ENCODE data around the gene PIH1D1.

PIH1D1 gene

DNA sequence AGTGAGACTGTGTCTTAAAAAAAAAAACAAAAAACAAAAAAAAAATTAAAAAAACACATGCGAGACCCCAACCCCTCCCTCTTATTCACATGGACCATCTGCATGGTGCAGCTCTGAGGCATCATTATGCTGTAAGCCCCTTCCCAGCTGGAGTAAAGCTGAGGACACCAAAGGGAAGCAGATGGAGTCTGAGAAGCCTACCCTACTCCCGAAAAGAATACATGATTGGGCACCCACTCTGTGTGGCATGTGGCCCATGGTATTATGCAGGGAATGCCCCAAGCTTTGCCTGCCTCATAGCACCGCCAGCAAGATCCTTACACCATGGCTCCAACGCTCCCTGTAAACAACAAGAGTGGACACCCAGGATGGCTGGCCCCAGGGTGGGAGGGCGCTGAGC lies 33.1 kb downstream of the PIH1D1 start:
- DNase-seq (ENCODE audit: low read depth): no peak
- TF ChIP-seq, protein P1, sequence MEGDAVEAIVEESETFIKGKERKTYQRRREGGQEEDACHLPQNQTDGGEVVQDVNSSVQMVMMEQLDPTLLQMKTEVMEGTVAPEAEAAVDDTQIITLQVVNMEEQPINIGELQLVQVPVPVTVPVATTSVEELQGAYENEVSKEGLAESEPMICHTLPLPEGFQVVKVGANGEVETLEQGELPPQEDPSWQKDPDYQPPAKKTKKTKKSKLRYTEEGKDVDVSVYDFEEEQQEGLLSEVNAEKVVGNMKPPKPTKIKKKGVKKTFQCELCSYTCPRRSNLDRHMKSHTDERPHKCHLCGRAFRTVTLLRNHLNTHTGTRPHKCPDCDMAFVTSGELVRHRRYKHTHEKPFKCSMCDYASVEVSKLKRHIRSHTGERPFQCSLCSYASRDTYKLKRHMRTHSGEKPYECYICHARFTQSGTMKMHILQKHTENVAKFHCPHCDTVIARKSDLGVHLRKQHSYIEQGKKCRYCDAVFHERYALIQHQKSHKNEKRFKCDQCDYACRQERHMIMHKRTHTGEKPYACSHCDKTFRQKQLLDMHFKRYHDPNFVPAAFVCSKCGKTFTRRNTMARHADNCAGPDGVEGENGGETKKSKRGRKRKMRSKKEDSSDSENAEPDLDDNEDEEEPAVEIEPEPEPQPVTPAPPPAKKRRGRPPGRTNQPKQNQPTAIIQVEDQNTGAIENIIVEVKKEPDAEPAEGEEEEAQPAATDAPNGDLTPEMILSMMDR (IDR thresholded peaks at IDR 0.05; ENCODE audit: insufficient read depth, low read depth, low read length, missing control alignments): no peak
- H3K4me3 ChIP-seq (ENCODE audit: low read length): no peak overlapping the region

DNA sequence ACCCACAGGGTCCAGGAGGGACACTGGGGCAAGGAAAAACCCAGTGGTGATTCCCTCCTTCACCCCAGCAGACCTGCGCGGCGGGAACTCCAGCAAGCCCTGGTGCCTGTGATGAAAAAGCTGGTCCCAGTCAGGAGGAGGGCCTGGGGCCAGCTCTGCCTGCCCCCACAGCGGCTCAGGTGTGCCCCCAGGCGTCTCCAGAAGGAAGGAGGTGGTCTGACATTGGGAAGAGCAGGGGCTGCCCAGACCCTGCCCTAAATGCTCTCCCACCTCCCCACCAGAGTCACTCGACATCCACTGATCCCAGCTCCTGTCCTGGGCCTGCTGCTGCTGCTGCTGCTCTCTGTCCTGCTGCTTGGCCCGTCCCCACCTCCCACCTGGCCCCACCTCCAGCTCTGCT lies 34.5 kb downstream of the PIH1D1 start:
- TF ChIP-seq, protein P1 (IDR thresholded peaks at IDR 0.05; ENCODE audit: insufficient read depth, low read depth, low read length, missing control alignments): no peak
- no peak overlapping the region for H3K4me3 ChIP-seq (ENCODE audit: low read length)
- DNase-seq (ENCODE audit: low read depth): no peak

DNA sequence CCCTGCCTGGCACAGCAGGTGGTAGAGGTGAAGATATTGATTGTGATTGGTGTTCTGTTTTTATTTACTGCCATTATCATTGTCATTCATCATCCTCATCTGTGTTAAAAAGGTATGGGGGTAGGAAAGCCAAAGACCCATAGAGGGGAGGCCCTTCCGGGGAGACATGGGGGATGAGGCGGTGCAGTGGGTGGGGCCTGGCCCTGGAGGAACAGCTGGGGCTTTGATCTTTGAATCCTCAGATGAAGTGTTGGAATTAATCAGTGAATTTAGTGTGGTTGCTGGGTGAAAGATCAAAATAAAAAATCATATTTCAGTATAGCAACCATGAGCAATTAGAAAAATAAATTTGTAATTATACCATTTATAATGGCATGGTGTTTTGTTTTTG lies 35.8 kb downstream of the PIH1D1 start:
- no peak overlapping the region for H3K4me3 ChIP-seq (ENCODE audit: low read length)
- DNase-seq (ENCODE audit: low read depth): no peak
- TF ChIP-seq, protein P1 (IDR thresholded peaks at IDR 0.05; ENCODE audit: insufficient read depth, low read depth, low read length, missing control alignments): no peak

DNA sequence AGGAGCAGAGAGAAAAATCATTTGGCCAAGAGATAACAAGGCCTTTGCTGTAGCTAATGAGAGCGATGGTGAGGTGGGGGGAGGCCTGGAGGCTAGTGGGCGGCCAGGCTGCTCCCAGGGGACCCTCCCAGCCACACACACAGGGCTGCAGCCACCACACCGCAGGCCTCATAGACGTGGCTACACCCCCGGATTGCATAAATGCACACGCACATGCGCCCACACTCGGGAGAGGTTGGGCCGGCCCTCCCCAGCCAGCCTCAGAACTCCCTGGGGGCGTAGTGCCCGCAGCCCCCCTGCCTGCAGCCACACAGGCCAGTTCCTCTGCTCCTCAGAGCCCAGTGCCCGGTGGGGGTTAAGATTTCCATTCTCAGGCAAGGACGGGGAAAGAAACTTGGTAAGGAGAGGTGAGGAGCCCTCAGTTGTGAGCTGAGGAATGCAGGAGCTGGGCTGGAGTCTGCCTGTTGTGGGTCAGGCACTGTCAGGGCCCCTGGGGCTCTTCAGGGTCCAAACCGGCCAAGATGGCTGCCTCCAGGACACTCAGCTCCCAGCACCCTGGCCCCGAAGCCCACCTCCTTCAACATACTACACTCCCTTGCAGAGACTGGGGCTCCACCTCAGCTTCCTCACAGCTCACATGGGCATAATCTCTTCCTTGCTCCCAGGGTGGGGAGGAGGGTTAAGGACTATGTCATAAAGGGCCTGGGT lies 36.4 kb downstream of the PIH1D1 start:
- DNase-seq (ENCODE audit: low read depth): no peak
- H3K4me3 ChIP-seq (ENCODE audit: low read length): no peak overlapping the region
- TF ChIP-seq, protein P1 (IDR thresholded peaks at IDR 0.05; ENCODE audit: insufficient read depth, low read depth, low read length, missing control alignments): no peak

DNA sequence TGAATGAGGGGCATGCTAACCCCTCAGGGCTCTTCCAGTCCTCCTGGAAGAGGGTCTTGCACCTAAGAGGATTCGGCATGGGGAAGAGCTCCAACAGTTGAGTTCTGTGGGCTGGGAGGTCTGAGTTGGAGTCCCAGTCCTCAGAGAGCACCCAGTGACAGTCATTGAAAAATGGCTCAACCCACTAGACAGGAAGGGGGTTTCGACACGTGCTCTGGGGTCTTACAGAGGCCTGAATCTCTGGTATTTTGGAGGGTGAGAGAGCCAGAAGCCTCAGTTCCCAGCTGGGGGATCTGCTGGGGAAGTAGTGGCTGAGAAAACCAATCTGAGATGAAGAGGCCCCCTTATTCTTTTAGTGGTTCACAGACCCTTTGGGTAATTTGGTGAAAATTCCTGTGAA lies 37.4 kb downstream of the PIH1D1 start:
- H3K4me3 ChIP-seq (ENCODE audit: low read length): no peak overlapping the region
- TF ChIP-seq, protein P1 (IDR thresholded peaks at IDR 0.05; ENCODE audit: insufficient read depth, low read depth, low read length, missing control alignments): no peak
- DNase-seq (ENCODE audit: low read depth): no peak

DNA sequence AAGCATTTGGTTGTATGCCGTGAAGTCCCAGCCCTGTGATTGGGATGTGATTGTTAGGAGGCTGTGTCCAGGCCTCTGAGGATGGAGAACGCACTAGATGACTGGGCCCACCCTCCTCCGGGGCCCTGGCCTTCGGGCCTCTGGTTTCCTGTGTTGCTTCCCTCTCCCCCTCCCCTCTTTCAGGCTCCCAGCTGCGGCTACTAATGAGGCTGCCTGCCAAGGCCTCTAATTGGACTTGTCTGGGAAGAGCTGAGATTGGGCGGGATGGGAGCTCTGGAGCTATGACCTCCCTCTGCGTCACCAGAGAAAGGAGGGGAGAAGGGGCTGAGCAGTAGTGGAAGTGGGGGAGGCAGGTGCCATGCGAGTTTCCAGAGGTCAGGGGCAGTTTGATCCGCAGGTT lies 38.3 kb downstream of the PIH1D1 start:
- TF ChIP-seq, protein P1 (IDR thresholded peaks at IDR 0.05; ENCODE audit: insufficient read depth, low read depth, low read length, missing control alignments): no peak
- no peak overlapping the region for H3K4me3 ChIP-seq (ENCODE audit: low read length)
- no peak for DNase-seq (ENCODE audit: low read depth)

DNA sequence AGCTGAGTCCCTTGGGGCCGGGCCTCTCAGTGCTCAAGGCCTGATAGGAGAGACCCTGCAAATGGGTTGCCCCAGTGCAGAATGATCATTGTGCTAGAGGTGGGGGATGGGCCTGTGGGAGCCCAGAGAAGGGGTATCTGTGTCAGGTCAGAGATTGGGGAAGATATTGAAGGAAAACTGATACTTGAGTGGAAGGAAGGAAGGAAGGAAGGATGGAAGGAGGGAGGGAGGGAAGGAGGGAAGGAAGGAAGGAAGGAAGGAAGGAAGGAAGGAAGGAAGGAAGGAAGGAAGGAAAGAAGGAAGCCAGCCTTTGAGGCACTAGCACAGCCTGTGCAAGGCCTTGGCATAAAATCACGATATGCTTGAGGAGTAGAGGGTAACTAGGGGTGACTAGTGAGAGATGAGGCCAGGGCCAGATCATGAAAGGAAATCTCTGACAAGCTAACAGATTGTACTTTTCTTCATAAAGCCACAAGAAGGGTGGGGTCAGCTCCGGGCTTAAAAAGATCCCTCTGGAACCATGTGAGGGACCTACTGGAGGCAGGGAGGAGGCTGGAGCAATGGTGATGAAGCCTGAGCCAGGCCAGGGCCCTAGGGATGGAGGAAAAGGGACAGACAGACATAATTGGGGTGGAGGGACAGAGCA lies 39.8 kb downstream of the PIH1D1 start:
- TF ChIP-seq, protein P1 (IDR thresholded peaks at IDR 0.05; ENCODE audit: insufficient read depth, low read depth, low read length, missing control alignments): no peak
- H3K4me3 ChIP-seq (ENCODE audit: low read length): no peak overlapping the region
- DNase-seq (ENCODE audit: low read depth): no peak
